ENCODE results near the gene GIT1. TPM values are rescaled to one million over a fixed set of nuclear protein-coding genes. Genes with fewer than 3 reads are reported as not detected.
A peak's percentile ranks its signal among the peaks of the same experiment; 100 is the strongest.

GIT1 gene
- total and polyA plus RNA-seq, 2 of the 13 experiments (the other 11 are each of a cell fraction or from before 2014, with no cell fraction given): 14.2 to 30.8 TPM

GRCh38 chr17:29568331-29569244 is 20.9 kb downstream of the GIT1 start, which contains the start of gene TP53I13 (continued):
- TF ChIP-seq SPEN (CRISPR knock-in tag; IDR thresholded peaks at IDR 0.05; ENCODE audit: low read depth): peak; percentile 66; the same call in 1 of the 2 replicates
- no peak for TF ChIP-seq CEBPG (CRISPR knock-in tag; IDR thresholded peaks at IDR 0.05)
- no peak for TF ChIP-seq RFX5 (IDR thresholded peaks at IDR 0.05; ENCODE audit: low read depth, low read length)
- TF ChIP-seq PRDM10 (CRISPR knock-in tag; IDR thresholded peaks at IDR 0.05; ENCODE audit: low read depth): no peak; the same call in 1 of the 2 replicates
- TF ChIP-seq MXI1 (IDR thresholded peaks at IDR 0.05; ENCODE audit: borderline replicate concordance, low read depth, low read length): no peak; the same call in 2 of the 3 replicates
- peak; percentile 89 for TF ChIP-seq PRDM15 (CRISPR knock-in tag; IDR thresholded peaks at IDR 0.05)
- no peak for TF ChIP-seq HDAC6 (IDR thresholded peaks at IDR 0.05; ENCODE audit: low read depth, low read length)
- TF ChIP-seq SNRNP70 (IDR thresholded peaks at IDR 0.05; ENCODE audit: low read depth, low read length): no peak
- TF ChIP-seq TEAD3 (CRISPR knock-in tag; optimal IDR thresholded peaks at IDR 0.05; ENCODE audit: borderline replicate concordance): no peak
- TF ChIP-seq ZMAT5 (CRISPR knock-in tag; IDR thresholded peaks at IDR 0.05; ENCODE audit: borderline replicate concordance, low read depth): no peak
- TF ChIP-seq ZNF776 (CRISPR knock-in tag; IDR thresholded peaks at IDR 0.05): peak; percentile 27; the same call in 1 of the 2 replicates
- TF ChIP-seq PREB (CRISPR knock-in tag; IDR thresholded peaks at IDR 0.05): no peak
- 0 out of 2 replicates have a peak, but pooled peaks have one; percentile 19 for TF ChIP-seq LBX2 (CRISPR knock-in tag; IDR thresholded peaks at IDR 0.05; ENCODE audit: borderline replicate concordance)
- 0 out of 2 replicates have a peak, but pooled peaks have one; percentile 28 for TF ChIP-seq CC2D1A (CRISPR knock-in tag; IDR thresholded peaks at IDR 0.05)
- peak; percentile 47; the same call in 1 of the 2 replicates for TF ChIP-seq SP4 (CRISPR knock-in tag; IDR thresholded peaks at IDR 0.05)
- TF ChIP-seq LRRFIP1 (CRISPR knock-in tag; conservative IDR thresholded peaks at IDR 0.05): no peak
